GM12865 (cell line): ENCODE measurements around the gene GRHPR.
"Not testable (repeated sequence)": the region's sequence is repeated elsewhere in the genome, so short reads cannot be mapped to it uniquely, and the experiment has no call there.

Experiments
- DNase-seq: peaks from one replicate; pipeline ENCODE4 v3.0.0; 2010; ENCODE audit warnings: low read depth
- H3K4me3 ChIP-seq: 2 replicates; pipeline ENCODE4 v1.5.1; 2011; ENCODE audit warnings: mild to moderate bottlenecking, low read depth, low read length, control low read depth
- CTCF ChIP-seq: IDR thresholded peaks from 2 replicates; pipeline ENCODE4 v1.5.1; 2011; ENCODE audit warnings: low read length, control low read depth, low read depth, inconsistent platforms; ENCODE audit not compliant: insufficient read depth; ENCODE audit errors: missing control alignments

Gene GRHPR

DNA sequence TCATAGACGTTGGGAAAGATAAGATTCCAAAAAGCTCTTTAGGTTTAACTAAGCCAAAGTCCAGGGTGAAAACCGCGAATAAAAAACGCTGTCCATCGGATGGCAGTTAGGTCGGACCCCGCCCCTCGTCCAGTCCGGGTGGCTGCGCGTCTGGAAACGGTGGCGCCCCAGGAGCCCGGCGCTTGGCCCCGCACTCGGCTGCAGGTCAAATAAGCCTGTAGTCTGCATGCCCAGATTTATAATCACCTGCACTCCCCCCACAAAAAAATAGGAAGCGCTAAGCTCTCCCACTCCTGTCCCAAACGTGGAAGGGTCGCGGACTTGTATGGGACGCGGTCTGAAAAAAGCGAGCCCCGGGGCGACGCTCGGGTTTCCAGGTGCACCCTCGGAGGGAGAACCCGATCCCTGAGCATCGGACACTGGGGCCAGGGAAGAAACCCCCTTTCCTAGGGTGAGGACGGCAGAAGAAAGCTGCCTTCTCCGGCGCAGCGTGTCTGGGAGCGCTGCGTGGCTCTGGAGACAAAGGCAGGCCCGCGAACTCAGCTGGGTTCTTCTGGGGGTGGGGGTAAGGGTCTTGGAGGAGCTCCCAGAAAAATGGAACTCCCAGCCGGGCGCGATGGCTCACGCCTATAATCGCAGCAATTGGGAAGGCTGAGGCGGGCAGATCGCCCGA lies 43.7 kb downstream of the GRHPR start:
- peak overlapping the region; percentile 91 for H3K4me3 ChIP-seq
- DNase-seq: peak; percentile 61
- TF ChIP-seq CTCF: no peak

DNA sequence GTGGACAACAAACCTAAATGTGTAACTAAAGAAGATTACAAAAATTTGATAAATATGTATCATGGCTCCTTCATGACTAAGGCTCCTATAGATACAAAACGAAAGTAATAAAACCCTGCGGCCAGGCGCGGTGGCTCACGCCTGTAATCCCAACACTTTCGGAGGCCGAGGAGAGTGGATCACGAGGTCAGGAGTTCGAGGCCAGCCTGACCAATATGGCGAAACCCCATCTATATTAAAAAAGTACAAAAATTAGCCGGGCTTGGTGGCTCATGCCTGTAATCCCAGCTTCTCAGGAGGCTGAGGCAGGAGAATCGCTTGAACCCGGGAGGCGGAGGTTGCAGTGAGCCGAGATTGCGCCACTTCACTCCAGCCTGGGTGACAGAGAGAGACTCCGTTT lies 45.0 kb downstream of the GRHPR start:
- DNase-seq, H3K4me3 ChIP-seq: not testable (repeated sequence)

GRCh38 chr9:37468620-37469019 lies 46.1 kb downstream of the GRHPR start:
- TF ChIP-seq CTCF: no peak
- DNase-seq: no peak
- no peak overlapping the region for H3K4me3 ChIP-seq

DNA sequence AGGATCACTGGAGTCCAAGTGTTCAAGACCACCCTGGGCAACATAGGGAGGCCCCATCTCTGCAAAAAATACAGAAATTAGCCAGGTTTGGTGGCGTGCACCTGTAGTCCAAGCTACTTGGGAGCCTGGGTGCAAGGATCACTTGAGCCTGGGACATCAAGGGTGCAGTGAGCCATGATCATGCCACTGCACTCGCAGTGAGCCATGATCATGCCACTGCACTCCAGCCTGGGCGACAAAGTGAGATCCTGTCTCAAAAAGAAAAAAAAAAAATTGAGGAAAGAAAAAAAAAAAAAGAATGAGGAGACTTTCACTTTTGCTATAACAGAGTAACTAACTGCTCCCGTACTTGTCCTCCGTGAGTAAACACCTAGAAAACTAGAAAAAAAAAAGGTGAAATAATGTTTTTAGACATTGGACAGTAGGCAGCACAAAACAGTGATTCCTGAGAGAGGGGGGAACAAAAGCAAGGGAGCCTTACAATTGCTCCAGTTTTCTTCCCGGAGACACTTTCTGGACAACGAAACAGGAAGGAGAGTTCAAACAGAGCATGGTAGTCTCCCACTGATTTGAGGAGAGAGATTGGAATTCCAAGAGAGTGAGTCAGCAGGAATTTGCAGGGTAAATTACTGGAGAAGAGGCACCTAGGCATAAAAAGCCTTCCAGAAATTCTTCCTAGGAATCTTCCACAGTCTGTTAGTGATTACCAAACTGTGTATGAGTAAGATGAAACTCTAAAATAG lies 49.6 kb downstream of the GRHPR start:
- H3K4me3 ChIP-seq: peak overlapping the region; percentile 24
- DNase-seq: no peak
- TF ChIP-seq CTCF: no peak

DNA sequence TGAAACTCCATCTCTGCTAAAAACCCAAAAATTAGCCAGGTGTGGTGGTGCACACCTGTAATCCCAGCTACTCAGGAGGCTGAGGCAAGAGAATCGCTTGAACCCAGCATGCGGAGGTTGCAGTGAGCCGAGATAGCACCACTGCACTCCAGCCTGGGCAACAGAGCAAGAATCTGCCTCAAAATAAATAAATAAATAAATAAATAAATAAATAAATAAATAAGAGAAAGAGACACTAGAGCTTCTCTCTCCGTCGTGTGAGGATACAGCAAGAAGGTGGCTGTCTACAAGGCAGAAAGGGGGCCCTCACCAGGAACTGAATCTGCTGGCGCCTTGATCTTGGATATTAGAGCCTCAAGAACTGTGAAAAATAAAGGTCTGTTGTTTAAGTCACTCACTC lies 51.5 kb downstream of the GRHPR start:
- not testable (repeated sequence) for DNase-seq, H3K4me3 ChIP-seq

DNA sequence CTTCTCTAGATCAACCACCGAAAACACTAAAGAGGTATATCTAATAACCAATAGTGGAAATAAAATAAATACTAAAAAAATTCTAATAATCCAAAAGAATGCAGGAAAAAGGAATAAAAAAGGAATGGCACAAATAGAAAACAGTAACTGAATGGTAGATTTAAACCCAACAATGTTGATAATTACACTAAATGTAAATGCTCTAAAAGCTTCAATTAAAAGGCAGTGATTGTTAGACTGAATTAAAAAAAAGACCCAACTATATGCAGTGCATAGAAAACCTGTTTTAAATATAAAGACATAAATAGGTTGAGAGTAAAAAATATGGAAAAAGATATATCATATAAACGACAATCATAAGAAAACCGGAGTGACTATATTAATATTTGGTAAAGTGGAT lies 51.9 kb downstream of the GRHPR start:
- no peak overlapping the region for H3K4me3 ChIP-seq
- DNase-seq: no peak
- TF ChIP-seq CTCF: no peak

DNA sequence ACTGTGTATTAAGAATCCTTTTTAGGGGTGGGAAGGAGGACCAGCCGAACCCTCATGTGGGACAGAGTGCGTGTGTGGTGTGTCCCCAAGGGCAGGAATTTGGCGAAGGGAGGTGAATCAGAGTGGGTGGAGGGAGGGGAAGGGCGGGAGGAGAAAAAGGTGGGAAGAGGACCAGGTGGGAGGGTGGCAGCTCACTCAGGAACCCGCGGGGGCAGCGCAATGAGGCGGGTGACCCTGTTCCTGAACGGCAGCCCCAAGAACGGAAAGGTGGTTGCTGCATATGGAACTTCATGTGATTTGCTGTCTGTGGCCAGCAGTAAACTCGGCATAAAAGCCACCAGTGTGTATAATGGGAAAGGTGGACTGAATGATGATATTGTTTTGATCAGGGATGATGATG lies 54.4 kb downstream of the GRHPR start:
- no peak for DNase-seq
- H3K4me3 ChIP-seq: no peak overlapping the region
- no peak for TF ChIP-seq CTCF

DNA sequence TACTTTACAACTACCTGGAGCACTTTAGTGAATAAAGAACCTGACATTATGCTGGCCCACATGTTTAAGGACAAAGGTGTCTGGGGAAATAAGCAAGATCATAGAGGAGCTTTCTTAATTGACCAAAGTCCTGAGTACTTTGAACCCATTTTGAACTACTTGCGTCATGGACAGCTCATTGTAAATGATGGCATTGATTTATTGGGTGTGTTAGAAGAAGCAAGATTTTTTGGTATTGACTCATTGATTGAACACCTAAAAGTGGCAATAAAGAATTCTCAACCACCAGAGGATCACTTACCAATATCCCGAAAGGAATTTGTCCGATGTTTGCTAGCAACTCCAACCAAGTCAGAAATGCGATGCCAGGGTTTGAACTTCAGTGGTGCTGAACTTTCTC lies 54.9 kb downstream of the GRHPR start:
- H3K4me3 ChIP-seq, DNase-seq: not testable (repeated sequence)

DNA sequence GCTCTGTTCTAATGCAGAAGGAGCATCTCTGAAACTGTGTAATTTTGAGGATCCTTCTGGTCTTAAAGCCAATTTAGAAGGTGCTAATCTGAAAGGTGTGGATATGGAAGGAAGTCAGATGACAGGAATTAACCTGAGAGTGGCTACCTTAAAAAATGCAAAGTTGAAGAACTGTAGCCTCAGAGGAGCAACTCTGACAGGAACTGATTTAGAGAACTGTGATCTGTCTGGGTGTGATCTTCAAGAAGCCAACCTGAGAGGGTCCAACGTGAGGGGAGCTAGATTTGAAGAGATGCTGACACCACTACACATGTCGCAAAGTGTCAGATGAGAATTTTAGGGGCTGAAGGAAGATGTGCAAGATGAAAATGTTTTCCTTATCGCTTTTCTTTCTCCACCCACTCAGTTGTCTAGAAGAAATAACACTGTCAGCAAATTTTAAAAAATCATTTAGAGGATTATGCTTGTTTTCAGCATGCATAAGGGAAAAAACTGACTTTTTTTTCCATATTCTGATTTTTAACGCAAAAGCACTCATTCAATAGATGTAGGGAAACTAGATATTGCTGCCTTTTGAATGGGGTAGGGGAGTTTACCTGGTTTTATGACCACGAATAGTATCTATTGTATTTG lies 55.6 kb downstream of the GRHPR start:
- not testable (repeated sequence) for H3K4me3 ChIP-seq, DNase-seq
